Bronchial epithelial cell (primary cell): ENCODE data around the gene HYAL2. TPM values are rescaled to one million over a fixed set of nuclear protein-coding genes. Genes with fewer than 3 reads are reported as not detected.

Experiments
- DNase-seq: peaks from one replicate; pipeline ENCODE4 v3.0.0-alpha.2; 2010; ENCODE audit warnings: low read depth
- FAIRE-seq: peaks from 2 replicates; lab custom pipeline; 2011; peaks lifted over from hg19 to GRCh38; lab: Jason Lieb, UNC
- H3K27me3 ChIP-seq: 2 replicates; pipeline ENCODE4 v1.5.1; 2011; ENCODE audit warnings: low read length; ENCODE audit not compliant: control insufficient read depth, insufficient read depth
- H3K36me3 ChIP-seq: 2 replicates; pipeline ENCODE4 v1.5.1; 2011; ENCODE audit warnings: low read length; ENCODE audit not compliant: control insufficient read depth, insufficient read depth
- H3K4me3 ChIP-seq: 2 replicates; pipeline ENCODE4 v1.5.1; 2011; ENCODE audit warnings: mild to moderate bottlenecking, low read depth, low read length, control low read depth
- CTCF ChIP-seq: IDR thresholded peaks from 2 replicates; pipeline ENCODE4 v1.5.1; 2011; ENCODE audit warnings: mild to moderate bottlenecking, moderate library complexity, low read length, control low read depth, inconsistent platforms; ENCODE audit not compliant: insufficient read depth, severe bottlenecking
- total RNA-seq: library from RNA; depleted of rRNA; stranded (reverse); fragments of >200 nt; gene quantifications from 2 replicates; pipeline ENCODE4 v1.2.1, GENCODE V29; 2014

Gene HYAL2
- total RNA-seq, 1 donor from 2014 or later: 55.0 TPM

- no peak for FAIRE-seq
- peak; percentile 88 for DNase-seq
- H3K27me3 ChIP-seq: peaks cover 2% of the 10 kb centered on the region
- H3K36me3 ChIP-seq: no peaks in the 10 kb centered on the region
- peak overlapping the region; percentile 69 for H3K4me3 ChIP-seq
- peak; percentile 19 for TF ChIP-seq CTCF
These were observed 42.7 kb upstream of the HYAL2 start for GRCh38 chr3:50365080-50365841.

GRCh38 chr3:50364573-50365079 is 42.1 kb upstream of the HYAL2 start:
- peaks cover 2% of the 10 kb centered on the region for H3K27me3 ChIP-seq
- DNase-seq: no peak
- no peak for TF ChIP-seq CTCF
- H3K36me3 ChIP-seq: no peaks in the 10 kb centered on the region
- FAIRE-seq: no peak
- peak overlapping the region; percentile 69 for H3K4me3 ChIP-seq

- FAIRE-seq: no peak
- H3K36me3 ChIP-seq: peaks cover 14% of the 10 kb centered on the region
- no peak overlapping the region for H3K4me3 ChIP-seq
- no peak for TF ChIP-seq CTCF
- H3K27me3 ChIP-seq: no peaks in the 10 kb centered on the region
- no peak for DNase-seq
These were observed 37.2 kb upstream of the HYAL2 start for GRCh38 chr3:50359760-50360110.

GRCh38 chr3:50358911-50359759 is 36.6 kb upstream of the HYAL2 start, which contains the start of gene TMEM115:
TMEM115 (minus strand) TSS chr3:50359521; CDS start chr3:50359063, 458 bp downstream.
- TF ChIP-seq CTCF: no peak
- FAIRE-seq: peak; percentile 95
- peak; percentile 98 for DNase-seq
- Histone ChIP-seq H3K27me3 (no peaks in the 10 kb centered on the region), H3K4me3 (peak within 1 kb of the TSS; percentile 71), H3K36me3 (peaks cover 18% of the 10 kb centered on the region)

- DNase-seq (no peak), FAIRE-seq (no peak)
- peak overlapping the region; percentile 71 for H3K4me3 ChIP-seq
These were observed 35.9 kb upstream of the HYAL2 start for GRCh38 chr3:50358355-50358910.

More at GRCh38 chr3:50358355-50358910, 35.9 kb upstream of the HYAL2 start:
- no peak for TF ChIP-seq CTCF
- no peaks in the 10 kb centered on the region for H3K27me3 ChIP-seq
- peaks cover 22% of the 10 kb centered on the region for H3K36me3 ChIP-seq
